IPS DF 4.7 (cell line): ENCODE measurements around the gene UROC1.

ENCODE experiments used
- DNase-seq: peaks from one replicate; pipeline ENCODE4 v3.0.0-alpha.2; 2013; ENCODE audit warnings: low spot score; ENCODE audit errors: extremely low read depth

UROC1 gene

DNA sequence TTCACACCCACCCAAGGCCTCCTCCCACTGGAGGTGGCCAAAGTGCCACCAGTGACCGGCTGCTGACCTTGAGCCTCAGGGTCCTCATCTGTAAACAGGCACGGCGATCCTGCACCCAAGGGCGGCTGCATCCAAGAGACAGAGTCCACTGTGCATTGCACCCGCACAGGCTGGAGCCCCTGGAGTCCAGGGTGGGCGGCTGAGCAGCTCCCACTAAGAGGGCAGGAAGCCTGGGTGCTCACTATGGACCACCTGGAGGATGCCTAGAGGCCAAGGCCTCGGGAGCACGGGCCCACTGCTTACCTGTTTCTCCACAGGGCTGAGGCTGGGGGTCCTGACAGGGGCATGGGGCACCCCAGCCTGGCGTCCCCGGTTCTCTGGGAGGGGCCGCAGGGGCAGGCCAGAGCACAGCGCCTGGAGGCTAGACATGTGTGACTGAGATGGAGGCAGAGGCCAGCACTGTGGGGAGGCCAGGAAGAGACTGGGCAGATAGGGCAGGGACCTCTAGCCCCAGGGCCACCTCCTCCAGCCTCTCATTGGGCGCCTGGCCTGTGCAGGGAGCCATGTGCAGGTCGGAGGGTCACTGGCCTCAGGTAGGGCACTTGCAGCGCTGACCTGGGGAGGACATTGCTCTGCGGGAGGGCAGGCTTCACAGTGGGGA is at the start of gene UROC1:
Gene UROC1, minus strand, starts transcription at position 483 of the 661 bp plus-strand sequence. Its CDS starts 54 bp downstream, at position 429.
- DNase-seq = no peak

DNA sequence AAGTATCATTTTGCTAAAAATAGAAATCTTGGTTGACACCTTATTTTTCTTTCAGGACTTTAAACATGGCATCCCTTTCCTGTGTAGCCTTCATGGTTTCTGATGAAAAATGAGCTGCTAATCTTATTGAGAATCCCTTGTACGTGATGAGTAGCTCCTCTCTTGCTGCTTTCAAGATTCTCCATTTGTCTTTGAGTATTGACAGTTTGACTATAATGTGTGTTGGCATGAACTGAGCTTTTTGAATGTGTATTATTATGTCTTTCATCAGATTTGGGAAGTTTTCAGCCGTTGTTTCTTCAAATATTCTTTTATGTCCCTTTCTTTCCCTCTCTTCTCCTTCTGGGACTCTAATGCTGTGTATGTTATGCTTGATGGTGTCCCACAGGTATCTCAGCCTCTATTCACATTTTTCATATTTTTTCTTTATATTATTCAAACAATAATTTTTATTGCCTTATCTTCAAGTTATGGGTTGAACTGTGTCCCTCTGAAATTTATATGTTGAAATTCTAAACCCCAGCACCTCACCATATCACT is 45.2 kb upstream of the UROC1 start:
- no peak for DNase-seq

DNA sequence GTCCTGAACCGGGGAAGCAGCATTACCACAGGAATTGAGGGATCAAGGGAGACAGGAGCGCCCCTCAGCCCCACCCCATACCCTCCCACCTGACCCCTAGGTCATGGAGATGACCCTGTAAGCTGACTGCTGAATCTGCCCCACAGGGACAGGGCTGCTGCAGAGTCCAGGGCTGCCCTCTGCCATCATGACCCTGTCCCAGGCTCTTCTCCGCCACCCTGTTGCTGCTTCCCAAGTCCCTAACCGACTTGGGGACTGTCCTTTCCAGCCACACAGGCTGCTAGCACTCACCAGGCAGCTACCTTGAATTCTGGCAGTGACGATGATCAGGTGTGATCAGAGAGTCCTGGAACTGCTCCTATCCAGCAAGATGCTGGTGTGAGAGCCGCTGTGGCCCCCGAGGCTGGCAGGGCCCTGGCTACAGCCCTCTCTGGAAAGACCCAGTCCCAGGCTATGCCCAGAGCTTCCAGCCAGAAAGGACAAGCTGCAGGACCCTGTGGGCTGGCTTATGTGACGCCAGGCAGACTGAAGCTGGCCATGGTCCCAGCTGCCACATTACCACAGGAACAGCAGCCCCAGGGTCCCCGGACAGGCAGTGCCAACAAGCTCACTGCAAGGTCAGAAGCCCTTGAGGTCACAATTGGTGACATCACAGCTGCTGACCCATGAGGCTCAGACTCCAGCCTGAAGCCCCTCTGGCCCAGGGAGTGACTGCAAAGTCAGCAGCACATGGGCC is 40.9 kb upstream of the UROC1 start, which contains the start of gene C3orf22:
Gene C3orf22, minus strand, starts transcription at position 597 of the 736 bp plus-strand sequence. CDS start 5,542 bp downstream, outside the sequence.
- DNase-seq = no peak

DNA sequence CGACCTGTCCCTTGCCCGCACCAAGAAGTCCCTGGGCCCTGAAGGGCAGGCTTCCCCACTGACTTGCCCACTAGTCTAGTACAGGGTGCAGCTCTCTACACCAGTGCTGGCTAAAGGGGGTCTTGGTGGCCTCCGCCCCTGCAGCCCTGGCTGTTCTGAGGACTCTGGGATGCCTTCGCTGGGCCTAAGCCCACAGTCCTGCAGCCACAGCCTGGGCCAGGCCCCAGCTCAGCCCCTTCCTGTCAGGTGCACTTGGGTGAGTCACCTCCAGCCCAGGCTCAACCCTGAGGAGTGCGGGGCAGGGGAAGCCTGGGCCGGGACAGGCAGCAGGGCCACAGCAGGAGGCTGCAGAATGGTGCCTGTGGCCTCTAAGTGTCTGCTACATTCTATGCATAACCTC is 40.2 kb upstream of the UROC1 start:
- no peak for DNase-seq

DNA sequence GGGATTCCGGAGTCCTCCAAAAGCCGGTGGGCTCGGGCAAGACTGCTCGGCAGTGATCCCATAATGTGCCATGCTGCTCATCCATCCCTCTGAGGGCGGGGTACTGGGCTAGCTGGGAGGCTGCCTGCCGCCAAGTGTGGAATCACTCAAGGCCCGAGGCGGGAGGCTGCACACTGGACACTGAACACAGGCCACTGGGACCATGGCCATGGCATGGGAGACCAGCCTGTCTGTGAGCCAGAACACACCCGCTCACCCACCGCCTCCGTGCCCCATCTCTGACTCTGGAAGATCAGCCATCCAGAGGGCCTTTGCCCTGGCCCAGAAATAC is 39.8 kb upstream of the UROC1 start:
- DNase-seq = no peak

DNA sequence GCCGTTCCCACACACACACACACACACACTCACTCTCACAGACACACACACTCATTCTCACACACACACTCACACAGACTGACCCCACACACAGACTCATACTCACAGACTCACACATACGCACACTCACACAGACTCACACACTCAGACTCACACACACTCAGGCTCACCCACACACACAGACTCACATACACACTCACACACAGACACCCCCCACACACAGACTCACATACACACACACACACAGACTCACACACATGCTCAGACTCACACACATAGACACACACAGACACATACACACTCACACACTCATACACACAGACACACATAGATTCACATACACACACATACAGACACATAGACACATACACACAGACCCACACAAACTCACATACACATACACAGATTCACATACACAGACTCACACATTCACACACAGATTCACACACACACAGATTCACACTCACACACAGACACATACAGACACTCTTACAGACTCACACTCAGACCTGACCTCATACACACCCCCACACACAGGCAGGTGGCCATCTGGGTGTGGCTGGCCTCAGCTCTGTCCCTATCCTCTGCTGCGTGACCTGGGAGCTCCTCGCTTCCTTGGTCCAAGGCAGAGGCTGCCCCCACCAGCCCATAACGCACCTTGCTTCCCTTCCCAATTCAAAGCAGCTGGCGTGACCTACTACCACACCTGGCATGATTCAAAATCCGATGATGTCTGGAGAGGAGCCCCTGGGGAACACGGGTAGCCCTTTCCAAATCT is 39.3 kb upstream of the UROC1 start:
- DNase-seq = no peak

DNA sequence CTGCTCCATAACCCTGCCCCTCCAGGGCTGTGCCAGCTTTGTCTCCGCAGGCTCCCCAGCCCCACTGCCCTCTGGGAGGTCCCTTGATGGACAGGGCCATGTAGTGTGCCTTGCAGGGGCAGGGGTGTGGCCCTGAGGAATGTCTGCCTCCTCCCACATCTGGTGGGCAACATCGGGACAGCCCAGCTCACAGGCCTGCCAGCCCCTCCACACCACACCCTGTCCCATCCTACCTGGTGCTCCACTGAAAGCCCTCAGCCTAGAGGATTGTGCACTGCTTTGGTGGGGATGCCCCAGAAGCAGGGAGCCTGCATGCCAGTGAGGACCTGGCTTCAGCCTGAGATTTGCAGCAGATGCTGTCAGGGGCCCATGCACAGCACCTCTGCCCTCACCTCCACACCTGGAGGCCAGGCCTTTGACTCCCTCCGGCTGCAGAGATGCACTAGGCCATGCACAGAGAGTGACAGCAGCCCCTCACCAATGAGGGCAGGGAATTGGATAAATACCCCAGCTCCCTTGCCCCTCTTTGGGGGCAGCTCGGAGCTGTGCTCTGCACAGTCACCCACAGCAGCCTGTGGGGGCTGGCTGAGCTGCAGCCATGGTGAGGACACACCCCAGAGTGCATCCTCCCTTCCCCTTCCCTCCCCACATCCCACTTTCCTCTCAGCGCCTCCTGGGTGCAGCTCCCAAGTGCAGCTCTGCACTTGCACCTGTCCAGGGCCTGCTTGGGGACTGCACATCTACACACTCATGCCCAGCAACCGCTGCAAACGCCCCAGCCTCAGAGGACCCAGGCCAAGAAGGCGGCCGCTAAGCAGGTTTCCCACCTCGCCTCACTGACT is 38.4 kb upstream of the UROC1 start:
- DNase-seq = no peak

DNA sequence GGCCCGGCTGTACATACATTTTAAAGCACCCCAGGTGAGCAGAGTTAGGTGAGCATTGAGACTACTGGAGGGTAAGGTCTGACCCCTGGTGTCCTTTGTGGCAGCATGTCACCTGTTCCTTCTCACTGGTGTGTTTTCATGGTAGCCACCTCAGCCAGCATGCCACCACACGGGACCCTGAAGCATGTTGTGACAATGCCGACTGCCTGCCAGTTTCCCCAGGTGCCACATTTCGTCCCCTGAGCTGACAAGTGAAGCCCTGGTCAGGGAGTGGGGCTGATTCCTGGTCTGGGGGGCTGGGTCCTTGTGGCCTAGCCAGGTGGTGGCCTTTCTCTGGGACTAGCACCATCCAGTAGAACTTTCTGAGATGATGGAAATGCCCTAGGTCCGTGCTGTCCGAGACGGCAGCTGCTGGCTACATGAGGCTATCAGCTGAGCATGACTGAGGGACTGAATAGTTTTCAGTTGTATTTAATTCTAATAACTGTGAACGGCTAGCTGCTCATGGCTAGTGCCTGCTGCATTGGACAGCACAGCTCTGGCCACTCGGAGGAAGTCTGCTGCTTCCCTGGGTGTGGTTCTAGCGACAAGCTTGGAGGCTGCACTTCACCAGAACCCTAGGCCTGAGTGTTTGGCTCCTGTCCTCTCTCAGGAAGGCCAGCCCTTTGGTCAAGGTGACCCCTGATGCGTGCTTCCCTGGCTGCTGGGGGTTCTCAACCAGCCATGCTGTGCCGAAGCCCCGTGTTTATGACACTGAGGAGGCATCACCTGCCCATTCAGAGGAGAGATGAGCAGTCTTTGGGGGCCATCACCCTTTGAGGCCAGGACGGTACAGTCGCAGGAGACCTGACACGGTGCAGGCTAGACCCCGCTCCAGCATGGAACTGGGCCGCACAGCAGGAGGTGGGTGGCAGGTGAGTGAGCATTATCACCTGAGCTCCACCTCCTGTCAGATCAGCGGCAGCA is 37.3 kb upstream of the UROC1 start:
- no peak for DNase-seq

DNA sequence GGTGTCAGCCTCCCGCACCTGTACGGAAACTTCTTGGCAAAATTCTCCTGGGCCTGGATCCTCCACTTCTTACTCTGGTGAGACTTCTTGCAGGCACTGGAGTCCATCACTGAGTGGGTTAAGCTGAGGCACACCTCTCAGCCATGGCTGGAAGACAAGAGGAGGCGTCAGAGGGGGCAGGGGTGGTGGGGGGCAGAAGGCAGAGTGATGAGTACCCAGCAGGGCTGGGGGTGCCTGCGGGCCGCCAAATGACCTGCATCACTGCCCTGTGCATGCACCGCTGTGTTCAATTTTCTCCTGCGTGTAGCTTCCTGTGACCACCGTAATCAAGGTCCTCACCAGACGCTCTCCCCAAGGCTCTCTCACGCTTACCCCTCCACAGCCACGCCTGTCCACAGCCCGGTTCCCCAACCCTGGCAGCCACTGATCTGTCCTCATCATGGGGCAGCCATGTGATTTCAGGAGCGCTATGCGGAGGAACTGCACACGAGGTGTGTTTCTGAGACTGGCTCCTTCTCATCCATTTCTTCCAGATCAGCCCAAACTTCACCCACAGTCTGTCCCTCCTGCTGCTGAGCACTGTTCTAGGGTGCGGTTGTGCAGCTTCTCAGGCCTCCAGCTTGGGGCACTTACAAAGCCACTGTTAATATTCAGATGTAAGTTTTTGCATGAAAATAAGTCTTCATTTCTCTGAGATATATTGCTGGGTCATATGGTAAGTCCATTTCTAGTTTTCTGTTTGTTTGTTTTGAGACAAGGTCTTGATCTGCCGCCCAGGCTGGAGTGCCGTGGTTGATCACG is 35.9 kb upstream of the UROC1 start:
- no peak for DNase-seq

DNA sequence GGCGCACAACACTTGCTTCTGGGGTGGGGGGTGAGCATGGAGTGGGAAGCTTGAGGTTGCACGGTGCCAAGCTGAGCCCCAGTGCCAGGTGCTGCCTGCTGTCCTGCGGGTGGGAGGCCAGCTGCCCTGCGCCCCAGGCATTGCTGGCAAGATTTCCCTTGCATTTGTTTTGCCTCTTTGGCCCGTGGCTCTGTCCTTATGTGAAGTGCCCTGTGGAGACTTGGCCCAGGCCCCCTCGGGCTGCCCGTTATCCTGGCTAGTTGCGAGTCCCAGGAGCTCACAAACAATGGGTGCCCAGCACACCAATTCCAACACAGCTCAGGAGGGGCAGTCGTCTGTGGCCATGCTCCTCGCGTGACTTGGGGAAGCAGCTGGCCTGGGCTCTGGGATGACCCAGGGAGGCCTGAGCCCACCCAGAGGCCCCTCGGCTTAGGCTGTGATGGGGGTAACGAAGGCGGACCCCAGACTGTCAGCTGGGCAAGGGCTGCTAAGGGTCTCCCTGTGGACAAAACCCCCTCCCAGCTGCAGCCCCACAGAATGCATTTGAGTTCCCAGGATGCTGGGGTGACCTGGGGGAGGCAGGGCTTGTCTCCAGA is 35.2 kb upstream of the UROC1 start:
- DNase-seq = no peak

DNA sequence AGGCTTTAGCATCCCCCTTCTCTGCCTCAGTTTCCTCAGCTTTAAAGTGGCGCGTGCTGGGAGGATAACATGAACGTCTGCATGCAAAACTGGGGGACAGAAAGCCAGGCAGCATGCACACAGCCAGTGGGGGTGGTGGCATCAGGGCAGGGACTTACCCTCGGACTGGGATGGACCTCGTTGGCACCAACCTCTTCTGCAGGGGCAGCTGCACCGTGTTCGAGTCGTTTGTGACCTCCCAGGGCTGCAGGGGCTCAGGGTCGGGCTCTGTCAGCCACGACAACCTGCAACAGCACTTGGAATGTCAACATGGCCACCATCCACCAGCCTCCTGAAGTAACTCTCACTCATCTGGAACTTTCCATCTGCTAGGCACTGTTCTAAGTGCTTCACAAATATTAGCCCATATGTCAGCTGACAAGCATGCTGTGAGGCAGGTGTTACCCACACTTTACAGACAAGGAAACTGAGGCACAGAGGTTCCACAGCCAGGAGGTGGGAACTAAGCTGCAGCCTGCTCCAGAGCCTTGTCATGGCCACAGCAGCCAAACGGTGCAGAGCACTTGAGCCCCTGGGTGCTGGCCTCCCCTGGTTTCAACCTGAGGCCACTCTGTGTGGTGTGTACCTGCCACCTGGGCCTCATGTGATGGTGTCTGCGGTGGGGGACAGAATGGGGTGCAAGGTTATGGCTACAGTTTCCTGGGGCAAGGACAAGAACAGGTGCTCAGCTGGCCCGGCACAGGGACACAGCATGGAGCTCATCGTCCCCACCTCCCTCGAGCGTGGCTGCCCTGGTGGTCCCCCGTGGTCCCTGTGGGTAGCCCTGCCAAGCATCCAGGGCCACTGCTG is 34.5 kb upstream of the UROC1 start:
- DNase-seq = no peak

DNA sequence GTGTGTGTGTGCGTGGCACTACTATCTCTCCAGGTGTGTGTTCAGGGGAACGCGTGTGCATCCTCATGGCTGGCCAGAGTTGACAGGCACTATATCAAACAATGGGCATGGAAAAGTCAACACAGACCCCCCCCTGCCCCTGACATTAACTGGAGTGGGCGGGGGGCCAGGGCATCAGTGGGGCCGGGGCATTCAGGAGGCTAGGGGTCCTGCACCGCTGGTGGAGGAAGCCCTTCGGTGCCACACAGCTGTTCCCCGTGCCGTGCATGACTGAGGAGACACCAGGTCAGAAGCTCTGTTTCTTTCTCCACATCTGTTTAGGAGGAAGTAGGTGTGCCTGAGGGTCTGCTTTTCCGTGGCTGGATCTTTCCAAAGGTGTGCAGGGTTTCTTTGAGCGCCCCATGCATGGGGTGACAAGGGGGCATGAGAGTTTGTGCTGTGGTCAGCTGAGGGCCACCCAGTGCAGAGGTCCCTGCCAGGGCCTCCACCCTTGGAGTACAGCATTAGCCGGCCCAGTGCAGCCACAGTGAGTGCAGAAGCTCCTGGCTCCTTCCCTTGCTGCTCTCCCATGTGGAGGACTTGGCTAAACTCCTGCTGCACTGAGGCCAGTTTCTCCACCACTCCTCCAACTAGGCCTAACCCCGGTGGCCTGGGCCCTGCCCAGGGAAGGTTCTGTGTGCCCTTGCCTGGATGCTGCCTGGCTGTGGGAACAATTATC is 33.7 kb upstream of the UROC1 start:
- no peak for DNase-seq

DNA sequence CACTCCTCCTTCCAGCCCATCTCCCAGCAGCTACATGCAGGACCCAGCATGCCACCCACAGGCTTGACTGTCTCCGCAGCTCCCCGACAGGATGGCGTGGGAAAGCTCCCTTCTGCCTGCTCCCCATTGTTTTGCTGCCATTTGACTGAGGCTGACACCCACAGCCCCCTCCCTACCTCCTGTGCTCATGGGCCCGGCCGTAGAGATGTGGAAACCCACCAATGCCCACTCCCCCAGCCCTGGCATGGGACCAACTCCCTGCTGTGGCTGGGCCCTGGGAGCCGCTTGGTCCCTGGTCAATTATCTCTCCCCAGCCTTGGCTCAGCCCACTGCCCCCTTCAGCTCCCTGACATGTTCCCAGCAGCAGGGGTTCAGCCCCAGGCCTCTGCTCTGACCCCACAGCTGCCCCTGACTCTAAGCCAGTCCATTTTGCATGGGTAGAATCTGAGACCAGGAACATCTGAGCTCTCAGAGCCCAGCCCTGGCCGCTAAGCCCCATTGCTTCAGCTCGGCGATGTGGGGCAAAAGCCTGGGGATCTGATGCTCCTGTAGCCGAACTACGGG is 33.0 kb upstream of the UROC1 start:
- no peak for DNase-seq

DNA sequence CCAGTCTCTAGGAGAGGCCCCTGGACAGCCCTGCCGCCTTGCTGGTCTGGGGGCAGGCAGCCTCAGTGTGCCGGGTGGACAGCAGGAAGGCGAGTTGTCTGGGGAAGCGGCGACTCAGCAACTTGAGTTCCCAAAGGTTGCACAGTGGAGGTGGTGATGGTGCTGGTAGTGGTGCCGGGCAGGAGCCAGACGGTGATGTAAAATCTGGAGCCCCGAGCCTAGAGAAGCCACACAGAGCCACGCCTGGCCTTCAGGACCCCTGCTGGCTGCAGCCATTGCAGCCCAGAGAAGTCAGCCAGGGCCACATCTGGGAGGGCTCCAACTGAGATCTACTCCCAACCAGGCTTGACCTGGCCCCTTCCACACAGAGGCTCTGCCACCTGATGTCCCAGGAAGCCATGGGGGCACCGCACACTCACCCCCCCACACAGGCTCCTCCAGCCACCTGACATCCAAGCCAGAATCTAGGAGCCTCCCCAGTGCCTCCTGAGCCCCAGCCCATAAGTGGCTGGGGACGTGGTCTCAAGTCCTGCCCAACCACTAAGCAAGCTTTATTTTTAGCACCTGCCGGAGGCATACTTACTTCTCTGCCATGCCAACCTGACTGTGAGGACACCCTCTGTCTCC is 32.4 kb upstream of the UROC1 start:
- DNase-seq = no peak

DNA sequence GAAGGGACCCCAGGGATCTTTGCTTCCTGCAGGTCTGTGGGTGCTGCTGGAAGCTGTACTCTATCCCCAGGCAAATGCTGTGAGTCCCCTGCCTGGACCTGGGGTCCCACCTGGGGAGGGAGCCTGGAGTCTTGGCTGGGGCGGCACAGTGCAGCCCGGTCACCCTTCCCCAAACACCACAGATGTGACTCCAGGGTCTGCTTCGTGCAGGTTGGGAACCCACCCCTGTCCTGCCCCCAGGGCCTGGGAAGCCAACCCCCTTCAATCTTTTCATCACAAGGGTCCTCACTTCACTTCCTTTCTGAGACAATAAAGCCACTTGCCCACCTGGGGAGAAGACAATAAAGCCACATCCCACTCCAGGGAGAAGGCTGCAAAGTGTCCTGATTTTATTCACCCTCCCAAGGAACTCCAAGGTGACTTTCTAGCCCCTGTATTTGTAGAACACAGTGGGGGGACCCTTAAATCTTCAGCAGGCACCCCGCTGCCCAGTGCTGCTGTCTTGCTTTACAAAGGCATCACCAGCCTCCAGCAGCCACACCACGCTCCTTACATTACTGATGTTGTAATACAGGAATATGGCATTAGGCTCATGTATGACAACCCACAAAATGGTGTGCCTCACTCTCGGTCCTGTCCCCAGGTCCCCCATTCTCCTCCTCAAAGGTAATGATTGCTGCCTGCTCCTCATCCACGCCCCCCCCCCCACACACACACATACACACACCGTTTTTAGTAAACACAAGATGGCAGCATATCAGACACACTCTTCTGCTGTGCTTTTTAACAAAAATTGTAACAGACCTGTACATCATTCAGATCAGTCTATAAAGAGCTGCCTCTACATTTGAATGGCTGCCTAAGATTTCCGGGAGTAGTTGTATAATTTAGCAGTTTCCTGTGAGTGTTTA is 31.2 kb upstream of the UROC1 start:
- DNase-seq = peak; percentile 38
